Epithelial cell of esophagus (primary cell): ENCODE results near the gene OR12D1.
"Not testable (repeated sequence)": the region's sequence is repeated elsewhere in the genome, so short reads cannot be mapped to it uniquely, and the experiment has no call there.

Source experiments
- DNase-seq: peaks from one replicate; pipeline ENCODE4 v3.0.0; 2010; ENCODE audit warnings: low read depth
- H3K4me3 ChIP-seq: 2 replicates; pipeline ENCODE4 v1.5.1; 2011; ENCODE audit warnings: mild to moderate bottlenecking, low read length, control low read depth
- CTCF ChIP-seq: IDR thresholded peaks from 2 replicates; pipeline ENCODE4 v1.5.1; 2011; ENCODE audit warnings: low read depth, mild to moderate bottlenecking, low read length, control low read depth, inconsistent platforms; ENCODE audit not compliant: insufficient read depth; ENCODE audit errors: missing control alignments

Gene OR12D1

GRCh38 chr6:29442719-29443118 lies 28.0 kb downstream of the OR12D1 start:
- DNase-seq = peak; percentile 8
- TF ChIP-seq CTCF = no peak
- no peak overlapping the region for H3K4me3 ChIP-seq

- DNase-seq, H3K4me3 ChIP-seq: not testable (repeated sequence)
Observed at GRCh38 chr6:29444031-29444430, 29.3 kb downstream of the OR12D1 start.

- H3K4me3 ChIP-seq = no peak overlapping the region
- peak; percentile 40 for DNase-seq
- no peak for TF ChIP-seq CTCF
Observed at GRCh38 chr6:29447670-29448069, 32.9 kb downstream of the OR12D1 start.

GRCh38 chr6:29451471-29452193 lies 36.9 kb downstream of the OR12D1 start:
- peak; percentile 73 for DNase-seq
- TF ChIP-seq CTCF = no peak
- no peak overlapping the region for H3K4me3 ChIP-seq

- no peak within 1 kb of the TSS for H3K4me3 ChIP-seq
- DNase-seq = no peak
- no peak for TF ChIP-seq CTCF
Observed at GRCh38 chr6:29456971-29457370, 42.2 kb downstream of the OR12D1 start, which contains the start of the genes OR11A1 and OR2H1. Gene OR11A1 (minus strand): TSS chr6:29457071. CDS start chr6:29427641, 29,430 bp downstream. Gene OR2H1 (plus strand): TSS chr6:29457155. CDS start chr6:29461770, 4,615 bp downstream.

GRCh38 chr6:29461021-29461814 lies 46.5 kb downstream of the OR12D1 start:
- no peak overlapping the region for H3K4me3 ChIP-seq
- no peak for TF ChIP-seq CTCF
- no peak for DNase-seq

GRCh38 chr6:29462022-29462421 lies 47.3 kb downstream of the OR12D1 start:
- H3K4me3 ChIP-seq = no peak overlapping the region
- DNase-seq = no peak
- TF ChIP-seq CTCF = no peak
